Duodenal mucosa (tissue), 2 donors: ENCODE data around the gene MARF1.
"Not testable (repeated sequence)": the region's sequence is repeated elsewhere in the genome, so short reads cannot be mapped to it uniquely, and the experiment has no call there.

Source experiments
- H3K27ac ChIP-seq: one replicate; pipeline ENCODE4 v1.7.0; 2013; ENCODE audit warnings: low read depth, low read length
- H3K27me3 ChIP-seq, 2 donors: one replicate each; pipeline ENCODE4 v1.7.0; 2013; ENCODE audit warnings: low read length in 2 of 2, control low read depth in 1 of 2; ENCODE audit not compliant: insufficient read depth in 2 of 2, control insufficient read depth in 1 of 2
- H3K36me3 ChIP-seq, 2 donors: one replicate each; pipeline ENCODE4 v1.7.0; 2013; ENCODE audit warnings: low read length in 2 of 2, control low read depth in 1 of 2; ENCODE audit not compliant: insufficient read depth in 2 of 2, control insufficient read depth in 1 of 2
- H3K4me1 ChIP-seq, 2 donors: one replicate each; pipeline ENCODE4 v1.7.0; 2013; ENCODE audit warnings: low read length in 2 of 2, control low read depth in 1 of 2; ENCODE audit not compliant: insufficient read depth in 2 of 2, control insufficient read depth in 1 of 2
- H3K4me3 ChIP-seq, 2 donors: one replicate each; pipeline ENCODE4 v1.7.0; 2013; ENCODE audit warnings: low read length in 2 of 2, low read depth in 1 of 2
- H3K9ac ChIP-seq, 2 donors: one replicate each; pipeline ENCODE4 v1.7.0; 2013; ENCODE audit warnings: low read length in 2 of 2, low read depth in 1 of 2
- H3K9me3 ChIP-seq, 2 donors: one replicate each; pipeline ENCODE4 v1.7.0; 2013; ENCODE audit warnings: low read length in 2 of 2, control low read depth in 1 of 2; ENCODE audit not compliant: control insufficient read depth in 1 of 2

Gene MARF1

GRCh38 chr16:15556130-15556529 lies 86.8 kb downstream of the MARF1 start:
- no peak overlapping the region for H3K9ac ChIP-seq
- H3K9me3 ChIP-seq = no peaks in the 10 kb centered on the region
- no peak overlapping the region for H3K27ac ChIP-seq
- H3K36me3 ChIP-seq = no peaks in the 10 kb centered on the region
- H3K4me3 ChIP-seq = no peak overlapping the region
- H3K4me1 ChIP-seq = peaks cover 0 to 4% of the 10 kb centered on the region in 2 donors
- no peaks in the 10 kb centered on the region for H3K27me3 ChIP-seq

- Histone ChIP-seq H3K9ac (no peak overlapping the region), H3K27ac (no peak overlapping the region), H3K9me3 (no peaks in the 10 kb centered on the region), H3K4me3 (no peak overlapping the region), H3K27me3 (no peaks in the 10 kb centered on the region), H3K36me3 (no peaks in the 10 kb centered on the region), H3K4me1 (peaks cover 0 to 7% of the 10 kb centered on the region in 2 donors)
Measured at GRCh38 chr16:15553313-15554088, 89.5 kb downstream of the MARF1 start.

- no peaks in the 10 kb centered on the region for H3K9me3 ChIP-seq
- peaks cover 0 to 7% of the 10 kb centered on the region in 2 donors for H3K4me1 ChIP-seq
- no peak overlapping the region for H3K9ac ChIP-seq
- H3K4me3 ChIP-seq = no peak overlapping the region
- no peaks in the 10 kb centered on the region for H3K36me3 ChIP-seq
- H3K27ac ChIP-seq = no peak overlapping the region
- no peaks in the 10 kb centered on the region for H3K27me3 ChIP-seq
Measured at GRCh38 chr16:15552507-15552906, 90.4 kb downstream of the MARF1 start.

GRCh38 chr16:15548482-15548891 lies 94.5 kb downstream of the MARF1 start:
- H3K4me1 ChIP-seq = peaks cover 0 to 7% of the 10 kb centered on the region in 2 donors
- H3K9ac ChIP-seq = no peak overlapping the region
- no peak overlapping the region for H3K4me3 ChIP-seq
- H3K9me3 ChIP-seq = no peaks in the 10 kb centered on the region
- H3K27me3 ChIP-seq = no peaks in the 10 kb centered on the region
- H3K36me3 ChIP-seq = no peaks in the 10 kb centered on the region
- no peak overlapping the region for H3K27ac ChIP-seq

- Histone ChIP-seq H3K27me3 (no peaks in the 10 kb centered on the region), H3K36me3 (no peaks in the 10 kb centered on the region)
Measured at GRCh38 chr16:15547768-15548096, 95.2 kb downstream of the MARF1 start.

GRCh38 chr16:15547072-15547767 lies 95.7 kb downstream of the MARF1 start:
- not testable (repeated sequence) for H3K9ac ChIP-seq, H3K4me3 ChIP-seq, H3K4me1 ChIP-seq, H3K27me3 ChIP-seq, H3K27ac ChIP-seq, H3K36me3 ChIP-seq, H3K9me3 ChIP-seq

More at GRCh38 chr16:15547768-15548096, 95.2 kb downstream of the MARF1 start:
- Histone ChIP-seq H3K4me3 (no peak overlapping the region), H3K9ac (no peak overlapping the region), H3K9me3 (peaks cover 0 to 4% of the 10 kb centered on the region in 2 donors), H3K27ac (no peak overlapping the region), H3K4me1 (peaks cover 0 to 7% of the 10 kb centered on the region in 2 donors)

- H3K4me1 ChIP-seq = no peaks in the 10 kb centered on the region
- H3K4me3 ChIP-seq = no peak overlapping the region
- H3K9ac ChIP-seq = no peak overlapping the region
- no peaks in the 10 kb centered on the region for H3K27me3 ChIP-seq
- peaks cover 0 to 4% of the 10 kb centered on the region in 2 donors for H3K9me3 ChIP-seq
- no peaks in the 10 kb centered on the region for H3K36me3 ChIP-seq
- H3K27ac ChIP-seq = no peak overlapping the region
Measured at GRCh38 chr16:15545544-15545943, 97.4 kb downstream of the MARF1 start.

GRCh38 chr16:15544405-15544804 lies 98.5 kb downstream of the MARF1 start:
- no peak overlapping the region for H3K27ac ChIP-seq
- no peak overlapping the region for H3K9ac ChIP-seq
- no peaks in the 10 kb centered on the region for H3K4me1 ChIP-seq
- no peaks in the 10 kb centered on the region for H3K27me3 ChIP-seq
- no peaks in the 10 kb centered on the region for H3K36me3 ChIP-seq
- no peak overlapping the region for H3K4me3 ChIP-seq
- H3K9me3 ChIP-seq = peaks cover 0 to 4% of the 10 kb centered on the region in 2 donors
